Left lung (tissue), 10 donors: ENCODE measurements around the gene RAB3A. TPM values are rescaled to one million over a fixed set of nuclear protein-coding genes. Genes with fewer than 3 reads are reported as not detected.

Source experiments
- ATAC-seq: fragments of 200-7000 bp; cut with Tn5 transposase; one replicate; pipeline ENCODE4 v1.9.1; 2020; ENCODE audit warnings: moderate library complexity
- DNase-seq, 4 donors: peaks; one replicate each; pipeline ENCODE4 v3.0.0-alpha.2; 2013 to 2020
- H3K27ac ChIP-seq, 2 donors: fragments of 200-600 bp; sonication (generic) in 1 of 2; one replicate each; pipeline versions ENCODE4 v1.5.0 to v1.8.0; 2020 to 2021
- H3K27me3 ChIP-seq, 2 donors: fragments of 200-600 bp; sonication (generic) in 1 of 2; one replicate each; pipeline versions ENCODE4 v1.5.0 to v1.8.0; 2020 to 2021
- H3K36me3 ChIP-seq, 2 donors: fragments of 200-600 bp; sonication (generic) in 1 of 2; one replicate each; pipeline versions ENCODE4 v1.5.0 to v1.8.0; 2020 to 2021
- H3K4me1 ChIP-seq, 2 donors: fragments of 200-600 bp; one replicate each; pipeline ENCODE4 v1.8.0; 2021
- H3K4me3 ChIP-seq, 2 donors: fragments of 200-600 bp; sonication (generic) in 1 of 2; one replicate each; pipeline versions ENCODE4 v1.5.0 to v1.8.0; 2020 to 2021; ENCODE audit warnings: mild to moderate bottlenecking in 1 of 2
- H3K9me3 ChIP-seq, 2 donors: fragments of 200-600 bp; sonication (generic) in 1 of 2; one replicate each; pipeline versions ENCODE4 v1.5.0 to v1.8.0; 2020 to 2021
- intact Hi-C, 2 donors: fragments of 100-400 bp; cut with DNase I; formaldehyde crosslinking; loops; one replicate each; pipeline versions ENCODE4 v1.11.2 to v1.14.2; 2022
- polyA plus RNA-seq, 6 donors: library from polyadenylated mRNA; unstranded; fragments of 120-200 nt; gene quantifications; one replicate each; pipeline ENCODE4 v1.2.1, GENCODE V29; 2013; ENCODE audit not compliant: insufficient read length in 6 of 6
- total RNA-seq, 2 donors: library from RNA; stranded (reverse); fragmentation: NEBNext Ultra II Directional; extraction: Animal tissue kit (Norgen Biotek cat#: 25700); gene quantifications; one replicate each; pipeline ENCODE4 v1.2.1, GENCODE V29; 2021
- TF ChIP-seq, protein P1 (sequence below), 2 donors: fragments of 200-600 bp; sonication (generic) in 1 of 2; IDR thresholded peaks; one replicate each; pipeline versions ENCODE4 v1.5.0 to v1.8.0; 2021; ENCODE audit warnings: antibody characterized with exemption in 2 of 2
- donor health status: DM: no; HTN: yes; CAD: no.
- donor health status: DM: no; HTN: no; CAD: no.

RAB3A gene
- total and polyA plus RNA-seq, 8 donors, result 3.1 to 6.2 (median 4.3) TPM

DNA sequence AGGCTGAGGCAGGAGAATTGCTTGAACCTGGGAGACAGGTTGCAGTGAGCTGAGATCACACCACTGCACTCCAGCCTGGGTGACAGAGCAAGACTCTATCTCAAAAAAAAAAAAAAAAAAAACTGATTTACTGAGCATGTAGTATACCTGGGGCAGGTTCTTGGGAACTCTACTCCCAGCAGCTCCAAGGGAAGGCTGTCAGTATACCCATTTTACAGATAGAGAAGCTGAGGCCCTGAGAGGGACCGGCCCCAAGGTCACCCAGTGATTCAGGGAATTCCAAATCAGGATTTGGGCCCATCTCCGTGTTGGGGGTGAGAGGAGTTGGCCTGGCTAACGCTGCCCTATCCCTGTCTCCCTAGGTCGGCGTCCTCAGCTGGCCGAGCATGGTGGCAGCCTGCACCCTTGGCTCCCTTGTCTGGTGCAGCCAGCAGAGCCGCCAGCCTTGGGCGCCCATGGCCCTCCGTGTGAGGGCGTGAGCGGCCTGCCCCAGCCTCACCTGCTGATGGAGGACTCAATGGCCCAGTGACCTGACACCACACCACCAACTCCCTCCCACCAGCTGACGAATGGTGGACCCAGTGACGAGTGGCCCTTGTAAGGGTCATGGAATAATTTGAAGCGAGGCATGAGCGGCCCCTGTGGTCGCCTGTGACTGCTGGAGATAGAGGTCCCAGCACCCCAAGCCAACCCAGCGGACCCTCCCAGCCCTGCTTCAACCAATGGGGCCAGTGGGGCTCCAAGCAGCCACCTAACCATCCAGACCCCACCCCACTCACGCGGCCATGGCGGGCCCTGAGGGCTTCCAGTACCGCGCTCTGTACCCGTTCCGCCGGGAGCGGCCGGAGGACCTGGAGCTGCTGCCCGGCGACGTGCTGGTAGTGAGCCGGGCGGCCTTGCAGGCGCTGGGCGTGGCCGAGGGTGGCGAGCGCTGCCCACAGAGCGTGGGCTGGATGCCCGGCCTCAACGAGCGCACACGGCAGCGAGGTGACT lies 48.5 kb downstream of the RAB3A start:
- ATAC-seq (no peak), DNase-seq (no peak)
- no peaks in the 10 kb centered on the region for H3K27me3 ChIP-seq
- intact Hi-C loops, result no loop called here
- H3K9me3 ChIP-seq, result no peaks in the 10 kb centered on the region
- TF ChIP-seq, protein P1, sequence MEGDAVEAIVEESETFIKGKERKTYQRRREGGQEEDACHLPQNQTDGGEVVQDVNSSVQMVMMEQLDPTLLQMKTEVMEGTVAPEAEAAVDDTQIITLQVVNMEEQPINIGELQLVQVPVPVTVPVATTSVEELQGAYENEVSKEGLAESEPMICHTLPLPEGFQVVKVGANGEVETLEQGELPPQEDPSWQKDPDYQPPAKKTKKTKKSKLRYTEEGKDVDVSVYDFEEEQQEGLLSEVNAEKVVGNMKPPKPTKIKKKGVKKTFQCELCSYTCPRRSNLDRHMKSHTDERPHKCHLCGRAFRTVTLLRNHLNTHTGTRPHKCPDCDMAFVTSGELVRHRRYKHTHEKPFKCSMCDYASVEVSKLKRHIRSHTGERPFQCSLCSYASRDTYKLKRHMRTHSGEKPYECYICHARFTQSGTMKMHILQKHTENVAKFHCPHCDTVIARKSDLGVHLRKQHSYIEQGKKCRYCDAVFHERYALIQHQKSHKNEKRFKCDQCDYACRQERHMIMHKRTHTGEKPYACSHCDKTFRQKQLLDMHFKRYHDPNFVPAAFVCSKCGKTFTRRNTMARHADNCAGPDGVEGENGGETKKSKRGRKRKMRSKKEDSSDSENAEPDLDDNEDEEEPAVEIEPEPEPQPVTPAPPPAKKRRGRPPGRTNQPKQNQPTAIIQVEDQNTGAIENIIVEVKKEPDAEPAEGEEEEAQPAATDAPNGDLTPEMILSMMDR (IDR thresholded peaks at IDR 0.05), result no peak
- H3K36me3 ChIP-seq, result peaks cover 0 to 16% of the 10 kb centered on the region in 2 donors
- no peak overlapping the region for H3K4me3 ChIP-seq
- H3K27ac ChIP-seq, result peak overlapping the region in 1 of 2 donors; percentile 50
- H3K4me1 ChIP-seq, result peaks cover 26 to 54% of the 10 kb centered on the region in 2 donors

DNA sequence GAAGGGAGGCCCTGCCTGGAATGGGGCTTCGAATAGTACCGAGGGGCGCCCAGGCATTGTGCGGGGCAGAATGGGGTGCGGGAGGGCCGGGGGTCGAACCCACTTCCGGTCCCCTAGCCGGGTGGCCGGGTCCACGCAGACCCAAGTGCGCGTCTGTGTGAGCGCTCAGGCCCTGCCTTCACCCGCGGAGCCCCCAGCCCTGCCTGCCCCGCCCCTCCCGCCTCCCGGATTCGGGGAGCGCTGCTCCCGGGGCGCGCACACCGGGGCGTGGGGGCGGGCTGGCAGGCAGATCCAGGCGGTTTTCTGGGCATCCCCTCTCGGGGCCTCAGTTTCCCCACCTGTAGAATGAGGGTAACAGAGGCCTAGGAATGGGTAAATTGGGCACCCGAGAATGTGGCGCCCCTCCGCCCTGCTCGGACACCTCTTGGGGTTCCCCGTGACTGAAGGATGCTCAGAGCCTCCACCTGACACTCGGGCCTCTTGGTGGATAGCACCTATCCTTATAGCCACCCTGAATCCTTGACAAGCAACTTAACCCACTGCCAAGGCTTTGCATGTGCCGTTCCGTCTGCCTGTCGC lies 50.2 kb downstream of the RAB3A start:
- TF ChIP-seq, protein P1 (IDR thresholded peaks at IDR 0.05), result no peak
- H3K27ac ChIP-seq, result peak overlapping the region; percentile 95 to 99
- H3K9me3 ChIP-seq, result no peaks in the 10 kb centered on the region
- H3K4me3 ChIP-seq, result peak overlapping the region; percentile 76 to 88
- ATAC-seq (no peak), DNase-seq (peak in 2 of 4 donors; percentile 57 to 86)
- H3K4me1 ChIP-seq, result peaks cover 26 to 53% of the 10 kb centered on the region in 2 donors
- peaks cover 0 to 31% of the 10 kb centered on the region in 2 donors for H3K36me3 ChIP-seq
- intact Hi-C loops, result no loop called here
- no peaks in the 10 kb centered on the region for H3K27me3 ChIP-seq

DNA sequence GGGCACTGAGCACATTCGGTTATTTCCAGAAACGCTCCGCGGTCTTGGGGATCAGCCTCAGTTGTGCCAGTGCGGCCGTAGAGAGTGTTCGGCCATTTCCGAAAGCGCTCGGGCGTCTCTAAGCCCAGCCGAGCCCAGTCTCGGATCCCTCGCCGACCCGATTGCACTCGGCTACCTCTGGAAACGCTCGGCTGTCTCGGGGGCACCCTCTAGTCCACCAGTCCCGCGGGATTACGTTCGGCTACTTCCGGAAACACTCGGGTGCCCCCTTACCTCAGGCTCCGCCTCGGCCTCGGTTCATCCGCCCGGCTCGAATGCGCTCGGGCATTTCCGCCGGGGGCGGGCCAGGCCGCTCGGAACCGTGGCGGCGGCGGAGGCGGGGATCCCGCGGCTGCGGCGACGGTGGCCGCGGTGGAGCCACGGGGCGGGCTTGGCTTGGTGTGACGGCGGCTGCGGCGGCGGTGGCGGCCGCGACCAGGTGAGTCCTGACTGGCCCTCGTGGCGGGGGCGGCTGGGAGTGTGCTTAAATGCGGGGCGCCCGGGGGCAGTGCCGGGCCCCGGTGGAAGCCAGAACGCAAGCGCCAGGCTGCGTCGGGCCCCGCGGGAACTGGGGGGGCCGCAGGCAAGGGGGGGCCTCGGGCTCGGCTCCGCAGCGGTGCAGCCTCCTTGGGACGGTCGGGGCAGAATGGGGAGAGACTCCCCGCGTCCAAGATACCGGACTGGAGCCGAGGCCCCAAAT lies 50.9 kb downstream of the RAB3A start, which contains the start of gene PIK3R2:
TSS of gene PIK3R2 (plus strand) at position 347 of the 739 bp plus-strand sequence. CDS start 2,717 bp downstream, outside the sequence.
- H3K4me1 ChIP-seq, result peaks cover 26 to 53% of the 10 kb centered on the region in 2 donors
- peak; percentile 98 to 100 (median 100) for DNase-seq
- TF ChIP-seq, protein P1 (IDR thresholded peaks at IDR 0.05), result peak in 1 of 2 donors; percentile 27
- H3K9me3 ChIP-seq, result no peaks in the 10 kb centered on the region
- peak within 1 kb of the TSS; percentile 76 to 88 for H3K4me3 ChIP-seq
- H3K27me3 ChIP-seq, result no peaks in the 10 kb centered on the region
- peak within 1 kb of the TSS; percentile 95 to 99 for H3K27ac ChIP-seq
- H3K36me3 ChIP-seq, result peaks cover 0 to 38% of the 10 kb centered on the region in 2 donors
- intact Hi-C loops, result no loop called here
- ATAC-seq, result peak; percentile 88

DNA sequence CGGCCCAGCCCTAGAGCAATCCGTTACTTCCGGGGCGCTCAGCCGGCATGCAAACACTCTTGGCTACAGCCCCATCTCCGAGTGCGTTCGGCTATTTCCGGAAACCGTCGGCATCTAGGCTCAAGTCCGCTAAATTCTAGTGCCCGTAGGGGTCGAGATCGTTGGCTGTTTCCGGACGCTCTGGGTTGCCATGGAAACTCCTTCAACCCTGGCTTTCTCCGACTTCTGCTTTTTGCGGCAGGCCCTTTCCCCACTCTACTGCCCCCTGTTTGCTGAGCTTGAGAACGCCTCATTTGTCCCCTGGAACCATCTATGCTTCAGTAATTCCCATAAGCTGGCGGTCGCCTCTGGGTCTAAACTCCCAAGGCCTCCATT lies 51.4 kb downstream of the RAB3A start:
- TF ChIP-seq, protein P1 (IDR thresholded peaks at IDR 0.05), result peak; percentile 41 to 61
- Histone ChIP-seq H3K27me3 (no peaks in the 10 kb centered on the region), H3K36me3 (peaks cover 0 to 43% of the 10 kb centered on the region in 2 donors), H3K9me3 (no peaks in the 10 kb centered on the region), H3K4me1 (peaks cover 24 to 49% of the 10 kb centered on the region in 2 donors), H3K4me3 (peak overlapping the region; percentile 76 to 88), H3K27ac (peak overlapping the region; percentile 95 to 99)
- ATAC-seq (peak; percentile 75), DNase-seq (peak; percentile 96 to 98 (median 98))
- intact Hi-C loops, result no loop called here
